Measurements from ENCODE around the gene REEP1. TPM values are rescaled to one million over a fixed set of nuclear protein-coding genes. Genes with fewer than 3 reads are reported as not detected.

Gene REEP1
- total and polyA plus RNA-seq, 2 of the 13 experiments (the other 11 are each of a cell fraction or from before 2014, with no cell fraction given) = 0.27 TPM; not detected in 1

GRCh38 chr2:86211033-86211795, 126.2 kb downstream of the REEP1 start:
- DNase-seq (ENCODE audit: low spot score) = peak; percentile 73
- WGBS (ENCODE audit: low lambda C conversion rate) = 58% methylated on average over 2 of the region's 2 CpGs
- peak overlapping the region; percentile 43; the same call in 1 of the 2 replicates for H3K9ac ChIP-seq (ENCODE audit: insufficient read depth, low read depth, low read length)
- no TSS peak for BruUV-seq (replicated peaks)
- H3K79me2 ChIP-seq (ENCODE audit: insufficient read depth, low read length) = no peaks in the 10 kb centered on the region
- CTCF ChIA-PET (ENCODE audit: low intra/inter-chr PET ratio, low total read pairs) = no interaction called here
- in situ Hi-C loops (cut with HindIII; ENCODE audit: extremely low pct_ligation_motif_present, low pct_unique_long_range_greater_than_20kb) (no loop called here), intact Hi-C loops (cut with micrococcal nuclease; ENCODE audit: unreplicated experiment) (loop anchor here (2.0 kb wide), 1 partner anchor 16 kb away; the partner anchor contains the start of gene IMMT)
- ATAC-seq = peak; percentile 77
- no peaks in the 10 kb centered on the region for H4K20me1 ChIP-seq (ENCODE audit: insufficient read depth, low read length)
- no peak overlapping the region for H2AFZ ChIP-seq (ENCODE audit: low read length)
- no peak overlapping the region for H3K4me3 ChIP-seq (replicated peaks in 1 of 3; ENCODE audit: insufficient read depth in 1 of 3, low read depth in 2 of 3, low read length in 3 of 3)
- no peaks in the 10 kb centered on the region for H3K27me3 ChIP-seq (ENCODE audit: control insufficient read depth in 1 of 2, insufficient read depth in 2 of 2, low read length in 2 of 2)
- no peaks in the 10 kb centered on the region for H3K9me3 ChIP-seq (ENCODE audit: low read length)
- POLR2A ChIA-PET = interaction anchor here (0.8 to 1.8 kb wide), 2 partner anchors 13 to 16 kb away, joined by 4 to 5 read pairs; partner anchors contain the start of gene IMMT
- H3K4me1 ChIP-seq (ENCODE audit: insufficient read depth, low read length) = peaks cover 47% of the 10 kb centered on the region
- FAIRE-seq = no peak
- H3K27ac ChIP-seq (ENCODE audit: extremely low read length, insufficient read depth, low read length) = peak overlapping the region; percentile 70
- H3K4me2 ChIP-seq (ENCODE audit: low read depth, low read length) = peak overlapping the region; percentile 26
- H3K36me3 ChIP-seq (replicated peaks in 1 of 2; ENCODE audit: control insufficient read depth in 1 of 2, insufficient read depth in 2 of 2, low read length in 2 of 2) = peaks cover 28 to 74% of the 10 kb centered on the region in 2 experiments
- TF ChIP-seq ZNF572 (CRISPR knock-in tag; IDR thresholded peaks at IDR 0.05) (no peak), MAFK (conservative IDR thresholded peaks at IDR 0.05 in 1 of 2, IDR thresholded peaks at IDR 0.05 in 1 of 2; ENCODE audit: low read length in 2 of 2) (0 out of 4 replicates have a peak, but pooled peaks of 1 of the 2 experiments have one; percentile 4), ZNF264 (CRISPR knock-in tag; IDR thresholded peaks at IDR 0.05) (no peak), CBX2 (IDR thresholded peaks at IDR 0.05; ENCODE audit: low read depth, low read length) (no peak), CBX2 (CRISPR knock-in tag; IDR thresholded peaks at IDR 0.05; ENCODE audit: low read depth) (peak; percentile 21; the same call in 1 of the 2 replicates), IRF1 (CRISPR knock-in tag; IDR thresholded peaks at IDR 0.05; ENCODE audit: low read depth) (no peak), GZF1 (CRISPR knock-in tag; IDR thresholded peaks at IDR 0.05) (no peak), MAFF (IDR thresholded peaks at IDR 0.05; ENCODE audit: low read depth, low read length) (no peak), ZBTB44 (CRISPR knock-in tag; IDR thresholded peaks at IDR 0.05) (no peak), ARNT (IDR thresholded peaks at IDR 0.05) (no peak), FOXA1 (IDR thresholded peaks at IDR 0.05) (no peak), FOXA1 (CRISPR knock-in tag; IDR thresholded peaks at IDR 0.05) (peak; percentile 60; the same call in 1 of the 2 replicates), ZSCAN12 (CRISPR knock-in tag; IDR thresholded peaks at IDR 0.05) (no peak), HMG20A (CRISPR knock-in tag; IDR thresholded peaks at IDR 0.05; ENCODE audit: borderline replicate concordance) (peak; percentile 53; the same call in 1 of the 2 replicates), PHF20 (CRISPR knock-in tag; IDR thresholded peaks at IDR 0.05) (no peak), CREM (IDR thresholded peaks at IDR 0.05) (peak; percentile 28; the same call in 1 of the 2 replicates), CREM (CRISPR knock-in tag; IDR thresholded peaks at IDR 0.05) (no peak), GABPA (IDR thresholded peaks at IDR 0.05; ENCODE audit: low read depth, low read length) (no peak), GABPA (CRISPR knock-in tag; IDR thresholded peaks at IDR 0.05; ENCODE audit: low read depth) (no peak), SOX13 (IDR thresholded peaks at IDR 0.05) (no peak), SOX13 (CRISPR knock-in tag; conservative IDR thresholded peaks at IDR 0.05 in 1 of 2, IDR thresholded peaks at IDR 0.05 in 1 of 2) (peak in 1 of 2 experiments; percentile 73; a peak in 2 of 4 replicates), KLF16 (CRISPR knock-in tag; IDR thresholded peaks at IDR 0.05) (no peak), TFAP4 (IDR thresholded peaks at IDR 0.05; ENCODE audit: borderline replicate concordance, low read depth) (0 out of 2 replicates have a peak, but pooled peaks have one; percentile 12), POLR2G (IDR thresholded peaks at IDR 0.05; ENCODE audit: low read depth, low read length) (peak; percentile 57; the same call in 1 of the 2 replicates), SP4 (CRISPR knock-in tag; IDR thresholded peaks at IDR 0.05) (no peak)
